Forelimb muscle (tissue), 1 donor: ENCODE results near the gene MED16. TPM values are rescaled to one million over a fixed set of nuclear protein-coding genes. Genes with fewer than 3 reads are reported as not detected.
"Not testable (repeated sequence)": the region's sequence is repeated elsewhere in the genome, so short reads cannot be mapped to it uniquely, and the experiment has no call there.

ENCODE experiments used
- DNase-seq: peaks from one replicate; pipeline ENCODE4 v3.0.0-alpha.2; 2013; ENCODE audit warnings: low read depth
- polyA plus RNA-seq: library from polyadenylated mRNA; unstranded; fragments of 120-200 nt; gene quantifications from one replicate; pipeline ENCODE4 v1.2.1, GENCODE V29; 2013; ENCODE audit not compliant: insufficient read length

Gene MED16
- polyA plus RNA-seq, 1 donor: 33.7 TPM

- no peak for DNase-seq
Measured at GRCh38 chr19:888581-889385, 4.2 kb downstream of the MED16 start.

GRCh38 chr19:887599-887998 is 5.4 kb downstream of the MED16 start:
- no peak for DNase-seq

GRCh38 chr19:887072-887471 is 5.9 kb downstream of the MED16 start:
- DNase-seq: no peak

GRCh38 chr19:885536-886224 is 7.3 kb downstream of the MED16 start:
- DNase-seq: no peak

GRCh38 chr19:884420-885211 is 8.4 kb downstream of the MED16 start:
- no peak for DNase-seq

- no peak for DNase-seq
Measured at GRCh38 chr19:883661-884211, 9.3 kb downstream of the MED16 start.

- DNase-seq: no peak
Measured at GRCh38 chr19:882871-883497, 10.0 kb downstream of the MED16 start.

- DNase-seq: no peak
Measured at GRCh38 chr19:881385-882071, 11.5 kb downstream of the MED16 start.

GRCh38 chr19:879711-880438 is 13.1 kb downstream of the MED16 start:
- DNase-seq: no peak

GRCh38 chr19:878751-879561 is 14.0 kb downstream of the MED16 start:
- not testable (repeated sequence) for DNase-seq

- DNase-seq: not testable (repeated sequence)
Measured at GRCh38 chr19:877992-878660, 14.9 kb downstream of the MED16 start.

GRCh38 chr19:876780-877314 is 16.1 kb downstream of the MED16 start:
- no peak for DNase-seq

GRCh38 chr19:876089-876488 is 16.9 kb downstream of the MED16 start:
- DNase-seq: no peak

GRCh38 chr19:875265-875879 is 17.6 kb downstream of the MED16 start:
- DNase-seq: no peak

- no peak for DNase-seq
Measured at GRCh38 chr19:873561-874041, 19.4 kb downstream of the MED16 start.

- no peak for DNase-seq
Measured at GRCh38 chr19:873084-873483, 19.9 kb downstream of the MED16 start.

GRCh38 chr19:872266-872951 is 20.6 kb downstream of the MED16 start:
- no peak for DNase-seq
